ENCODE results near the gene MOXD1. TPM values are rescaled to one million over a fixed set of nuclear protein-coding genes. Genes with fewer than 3 reads are reported as not detected.

The MOXD1 gene
- total RNA-seq, 2 donors from 2014 or later = 0.56 to 17.3 TPM

DNA sequence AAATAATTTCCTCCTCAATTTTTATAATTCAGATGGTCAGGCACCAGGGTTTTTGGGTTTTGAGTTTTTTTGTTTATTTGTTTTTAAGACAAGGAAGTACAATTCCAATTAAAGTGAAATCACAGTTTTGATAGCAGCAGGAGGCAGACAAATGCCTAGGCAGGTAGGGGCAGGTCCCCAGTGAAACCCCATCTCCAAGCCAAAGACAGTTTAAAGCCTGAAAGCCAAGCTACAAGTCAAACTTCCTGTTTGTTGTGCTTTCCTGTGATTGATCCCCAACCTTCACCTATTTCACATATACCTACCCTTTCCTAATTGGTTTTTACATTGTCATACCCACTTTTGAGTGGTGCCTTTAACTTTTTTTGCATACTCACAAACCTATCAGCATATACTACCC lies 149.6 kb downstream of the MOXD1 start:
- Histone ChIP-seq H3K9me3 (no peaks in the 10 kb centered on the region), H3K27me3 (replicated peaks; ENCODE audit: insufficient read depth) (no peaks in the 10 kb centered on the region), H3K36me3 (no peaks in the 10 kb centered on the region), H3K4me1 (ENCODE audit: control insufficient read depth in 1 of 2, low read depth in 2 of 2) (peaks cover 0 to 12% of the 10 kb centered on the region in 2 donors), H3K27ac (no peak overlapping the region), H3K4me3 (no peak overlapping the region)
- ATAC-seq (ENCODE audit: insufficient number of reproducible peaks, low FRiP score, low read depth) (no peak), DNase-seq (ENCODE audit: low spot score) (no peak)
- no peak for TF ChIP-seq CTCF (IDR thresholded peaks at IDR 0.05)

GRCh38 chr6:132247381-132248159 lies 153.7 kb downstream of the MOXD1 start:
- Histone ChIP-seq H3K4me1 (ENCODE audit: control insufficient read depth in 1 of 2, low read depth in 2 of 2) (peaks cover 0 to 14% of the 10 kb centered on the region in 2 donors), H3K36me3 (no peaks in the 10 kb centered on the region), H3K27ac (no peak overlapping the region), H3K4me3 (no peak overlapping the region), H3K9me3 (no peaks in the 10 kb centered on the region), H3K27me3 (replicated peaks; ENCODE audit: insufficient read depth) (no peaks in the 10 kb centered on the region)
- TF ChIP-seq CTCF (IDR thresholded peaks at IDR 0.05) = peak; percentile 20
- DNase-seq (ENCODE audit: low spot score) (no peak), ATAC-seq (ENCODE audit: insufficient number of reproducible peaks, low FRiP score, low read depth) (no peak)

DNA sequence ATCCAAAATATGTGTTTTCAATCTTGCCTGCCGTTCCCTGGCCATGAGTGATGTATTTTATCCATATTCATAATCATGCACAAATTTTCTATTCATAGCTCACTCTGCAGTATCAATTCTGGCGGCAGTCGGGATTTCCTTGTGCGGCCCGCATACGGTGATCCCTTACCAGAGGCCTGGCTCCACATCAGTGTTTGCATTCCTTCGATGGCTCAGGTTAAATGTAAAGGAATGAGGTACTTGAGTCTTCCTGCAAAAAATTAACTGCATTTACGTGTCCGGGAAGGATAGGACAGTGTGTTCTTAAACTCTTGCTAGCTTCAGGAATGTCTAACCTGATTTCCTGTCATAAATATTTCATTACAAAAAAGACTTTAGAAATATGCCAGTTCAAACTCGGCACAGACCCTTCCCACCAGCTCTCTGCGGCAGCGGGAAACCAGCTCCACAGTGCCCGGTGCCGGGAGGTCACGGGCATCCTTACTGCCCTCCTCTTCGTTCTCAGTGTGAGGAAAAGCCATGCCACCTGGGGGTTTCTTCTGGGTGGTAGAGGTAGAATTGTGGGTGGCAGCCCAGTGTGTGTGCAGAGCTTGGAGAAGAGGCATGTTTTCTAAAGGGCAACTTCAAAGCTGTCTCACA lies 154.5 kb downstream of the MOXD1 start:
- TF ChIP-seq CTCF (IDR thresholded peaks at IDR 0.05) = no peak
- Histone ChIP-seq H3K4me3 (no peak overlapping the region), H3K27ac (no peak overlapping the region), H3K4me1 (ENCODE audit: control insufficient read depth in 1 of 2, low read depth in 2 of 2) (peaks cover 0 to 14% of the 10 kb centered on the region in 2 donors), H3K36me3 (no peaks in the 10 kb centered on the region), H3K27me3 (replicated peaks; ENCODE audit: insufficient read depth) (no peaks in the 10 kb centered on the region), H3K9me3 (no peaks in the 10 kb centered on the region)
- no peak for ATAC-seq (ENCODE audit: insufficient number of reproducible peaks, low FRiP score, low read depth)
- no peak for DNase-seq (ENCODE audit: low spot score)

DNA sequence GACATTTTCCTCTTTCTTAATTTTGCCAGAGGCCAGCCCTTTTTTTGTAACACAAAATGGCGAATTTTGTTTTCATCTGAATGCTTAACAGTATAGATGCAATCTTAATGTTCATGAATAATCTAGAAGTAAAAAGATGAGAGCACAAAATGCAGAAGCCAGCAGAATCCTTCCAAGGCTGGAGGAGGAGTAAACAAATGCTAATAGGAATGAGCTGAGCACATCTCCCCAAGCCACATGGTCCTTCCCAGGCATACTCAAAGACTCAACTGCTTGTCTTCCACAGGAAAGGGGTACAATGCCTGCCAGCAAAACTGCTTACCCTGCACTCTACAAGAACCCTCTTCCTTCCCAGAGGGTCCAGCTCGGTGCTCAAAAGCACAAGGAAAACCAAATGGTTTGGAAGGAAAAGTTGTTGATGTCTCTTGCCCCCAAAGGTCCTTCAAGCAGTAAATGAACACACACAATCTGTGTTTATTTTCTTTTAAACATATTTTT lies 155.1 kb downstream of the MOXD1 start:
- Histone ChIP-seq H3K27ac (no peak overlapping the region), H3K36me3 (no peaks in the 10 kb centered on the region), H3K4me1 (ENCODE audit: control insufficient read depth in 1 of 2, low read depth in 2 of 2) (peaks cover 0 to 14% of the 10 kb centered on the region in 2 donors), H3K27me3 (replicated peaks; ENCODE audit: insufficient read depth) (no peaks in the 10 kb centered on the region), H3K9me3 (no peaks in the 10 kb centered on the region), H3K4me3 (no peak overlapping the region)
- ATAC-seq (ENCODE audit: insufficient number of reproducible peaks, low FRiP score, low read depth) (no peak), DNase-seq (ENCODE audit: low spot score) (no peak)
- no peak for TF ChIP-seq CTCF (IDR thresholded peaks at IDR 0.05)

Other genes starting within 250 kb of the MOXD1 start
- 10 to 100 TPM; 46.2 to 64.0 TPM for gene STX7, start 111.6 kb upstream of the MOXD1 start, total RNA-seq
- gene TAAR9, start 136.8 kb upstream of the MOXD1 start, total RNA-seq = not detected
- gene TAAR8, start 151.2 kb upstream of the MOXD1 start, total RNA-seq = not detected
- gene TAAR6, start 168.8 kb upstream of the MOXD1 start, total RNA-seq = not detected
- not detected for gene TAAR5, start 188.3 kb upstream of the MOXD1 start, total RNA-seq
- gene TAAR2, start 222.8 kb upstream of the MOXD1 start, total RNA-seq = not detected